GM19452 (cell line): ENCODE results near the gene OR10H1.
"Not testable (repeated sequence)": the region's sequence is repeated elsewhere in the genome, so short reads cannot be mapped to it uniquely, and the experiment has no call there.

Experiments used
- ATAC-seq: cut with Tn5 transposase; IDR thresholded peaks from one replicate; pipeline ENCODE4 v1.9.1; 2021; ENCODE audit not compliant: unreplicated experiment

OR10H1 gene

GRCh38 chr19:15775249-15775648 lies 40.2 kb downstream of the OR10H1 start:
- ATAC-seq, result no peak

- not testable (repeated sequence) for ATAC-seq
Measured at GRCh38 chr19:15774159-15774558, 41.3 kb downstream of the OR10H1 start.

- no peak for ATAC-seq
Measured at GRCh38 chr19:15769586-15769985, 45.9 kb downstream of the OR10H1 start.

GRCh38 chr19:15759962-15760565 lies 55.4 kb downstream of the OR10H1 start:
- ATAC-seq, result no peak

GRCh38 chr19:15758379-15758778 lies 57.1 kb downstream of the OR10H1 start:
- ATAC-seq, result no peak
